T-cell (primary cell): ENCODE measurements around the gene EPHA8. TPM values are rescaled to one million over a fixed set of nuclear protein-coding genes. Genes with fewer than 3 reads are reported as not detected.

ENCODE experiments used
- ATAC-seq, 4 experiments: fragments of 200-7000 bp in 3 of 4; fragments of 150-1000 bp in 1 of 4; cut with Tn5 transposase; replicated peaks in 1 of 4; 1 replicate in 3 of 4; 2 replicates in 1 of 4; pipeline ENCODE4 v1.10.0; 2021; ENCODE audit warnings: moderate library complexity in 3 of 4, mild to moderate bottlenecking in 2 of 4, moderate number of reproducible peaks in 1 of 4
- CTCF ChIA-PET, 2 donors: fragments of 300-600 bp; sonication (Branson Sonifier 250); formaldehyde crosslinking; loops; one replicate each; lab custom pipeline; 2022; ENCODE audit warnings: antibody characterized with exemption in 2 of 2; lab: Charles Lee
- POLR2A ChIA-PET, 2 donors: fragments of 300-600 bp; sonication (Branson Sonifier 250); formaldehyde crosslinking; loops; one replicate each; lab custom pipeline; 2022; ENCODE audit warnings: antibody characterized with exemption in 2 of 2; lab: Charles Lee
- DNase-seq, 35 experiments: peaks; one replicate each; pipeline versions ENCODE4 v3.0.0 to v3.0.0-alpha.2; 2013 to 2023
- H3K27ac ChIP-seq: one replicate; pipeline ENCODE4 v1.5.1; 2013; ENCODE audit warnings: low read length
- H3K27me3 ChIP-seq, 2 experiments: replicated peaks in 1 of 2; 1 replicate in 1 of 2; 2 replicates in 1 of 2; pipeline versions ENCODE4 v1.6.1 to v1.7.0; 2013; ENCODE audit warnings: low read length in 1 of 2, mixed read lengths in 1 of 2; ENCODE audit not compliant: control insufficient read depth in 2 of 2, insufficient read depth in 2 of 2; ENCODE audit errors: extremely low read depth in 1 of 2
- H3K36me3 ChIP-seq, 2 donors: 1 replicate in 1 of 2; 2 replicates in 1 of 2; pipeline versions ENCODE4 v1.6.1 to v1.7.0; 2013; ENCODE audit warnings: low read length in 1 of 2; ENCODE audit not compliant: control insufficient read depth in 2 of 2, insufficient read depth in 1 of 2; ENCODE audit errors: extremely low read depth in 1 of 2
- H3K4me1 ChIP-seq, 2 experiments: 1 replicate in 1 of 2; 2 replicates in 1 of 2; pipeline versions ENCODE4 v1.6.1 to v1.7.0; 2013; ENCODE audit warnings: low read length in 2 of 2, mixed read lengths in 1 of 2; ENCODE audit not compliant: insufficient read depth in 2 of 2, control insufficient read depth in 1 of 2; ENCODE audit errors: extremely low read depth in 1 of 2
- H3K4me3 ChIP-seq, 2 donors: 1 replicate in 1 of 2; 2 replicates in 1 of 2; pipeline versions ENCODE4 v1.5.1 to v1.7.0; 2013; ENCODE audit warnings: mild to moderate bottlenecking in 2 of 2, low read length in 1 of 2, moderate library complexity in 1 of 2; ENCODE audit not compliant: control insufficient read depth in 1 of 2; ENCODE audit errors: extremely low read depth in 1 of 2
- H3K9me3 ChIP-seq: 2 replicates; pipeline ENCODE4 v1.7.0; 2013
- H3K27ac Mint-ChIP-seq, 2 donors: one replicate each; pipeline ENCODE4 v1.8.0; 2020 to 2021; ENCODE audit warnings: mild to moderate bottlenecking in 2 of 2, mixed read lengths in 2 of 2
- H3K27me3 Mint-ChIP-seq, 2 donors: one replicate each; pipeline ENCODE4 v1.8.0; 2021 to 2022; ENCODE audit warnings: mixed read lengths in 2 of 2
- H3K36me3 Mint-ChIP-seq: one replicate; pipeline ENCODE4 v1.8.0; 2021; ENCODE audit warnings: mixed read lengths
- H3K4me1 Mint-ChIP-seq, 3 donors: one replicate each; pipeline ENCODE4 v1.8.0; 2020 to 2022; ENCODE audit warnings: mixed read lengths in 3 of 3, mild to moderate bottlenecking in 1 of 3
- H3K4me3 Mint-ChIP-seq, 3 donors: one replicate each; pipeline ENCODE4 v1.8.0; 2020 to 2022; ENCODE audit warnings: mild to moderate bottlenecking in 3 of 3, mixed read lengths in 3 of 3, moderate library complexity in 3 of 3
- H3K9me3 Mint-ChIP-seq, 3 donors: one replicate each; pipeline ENCODE4 v1.8.0; 2020 to 2022; ENCODE audit warnings: mixed read lengths in 3 of 3
- WGBS: methylation state at CpG from one replicate; pipeline ENCODE4 v1.1.5; 2013; ENCODE audit warnings: missing lambda C conversion rate; ENCODE audit not compliant: insufficient coverage; 5-methylcytosine and 5-hydroxymethylcytosine counted together
- total RNA-seq, 35 experiments: library from RNA in 6 of 35; stranded (reverse) in 6 of 35; fragments of 120-200 nt in 1 of 35; gene quantifications; one replicate each; pipeline versions ENCODE4 v1.2.1 to v1.2.4 and lab custom pipeline; 2013 to 2026

EPHA8 gene
- total RNA-seq, 5 donors from 2014 or later (not counting 1 experiment from before 2014, with no cell fraction given), result 0.09 to 0.15 TPM; not detected in 3

GRCh38 chr1:22542886-22543285 lies 20.4 kb upstream of the EPHA8 start:
- Mint-ChIP-seq H3K4me1 (peaks cover 18 to 25% (median 19%) of the 10 kb centered on the region in 3 donors), H3K27ac (no peak overlapping the region), H3K9me3 (no peaks in the 10 kb centered on the region), H3K36me3 (no peaks in the 10 kb centered on the region), H3K27me3 (peaks cover 12 to 15% of the 10 kb centered on the region in 2 donors), H3K4me3 (no peak overlapping the region)
- DNase-seq (no peak), ATAC-seq (no peak)
- WGBS, result 78% methylated on average over 4 of the region's 9 CpGs
- no peaks in the 10 kb centered on the region for H3K36me3 ChIP-seq
- H3K4me3 ChIP-seq, result no peak overlapping the region
- peaks cover 0 to 6% of the 10 kb centered on the region in 2 experiments for H3K4me1 ChIP-seq
- POLR2A ChIA-PET, result no interaction called here
- no peaks in the 10 kb centered on the region for H3K9me3 ChIP-seq
- CTCF ChIA-PET, result interaction anchor here in 1 of 2 donors (0.6 kb wide), 1 partner anchor 99 kb away, joined by 4 read pairs; no protein-coding TSS in a partner anchor
- H3K27ac ChIP-seq, result no peak overlapping the region
- peaks cover 0 to 12% of the 10 kb centered on the region in 2 experiments for H3K27me3 ChIP-seq

- no peak overlapping the region for H3K4me3 ChIP-seq
- H3K27me3 ChIP-seq, result peaks cover 0 to 20% of the 10 kb centered on the region in 2 experiments
- 56% methylated on average over 6 of the region's 6 CpGs for WGBS
- H3K4me1 ChIP-seq, result peaks cover 0 to 6% of the 10 kb centered on the region in 2 experiments
- ChIA-PET POLR2A (no interaction called here), CTCF (no interaction called here)
- no peaks in the 10 kb centered on the region for H3K9me3 ChIP-seq
- DNase-seq (no peak), ATAC-seq (no peak)
- no peaks in the 10 kb centered on the region for H3K36me3 Mint-ChIP-seq
- H3K4me1 Mint-ChIP-seq, result peaks cover 10 to 18% (median 11%) of the 10 kb centered on the region in 3 donors
- no peak overlapping the region for H3K4me3 Mint-ChIP-seq
- no peak overlapping the region for H3K27ac Mint-ChIP-seq
- no peak overlapping the region for H3K27ac ChIP-seq
- no peaks in the 10 kb centered on the region for H3K36me3 ChIP-seq
- peaks cover 20 to 23% of the 10 kb centered on the region in 2 donors for H3K27me3 Mint-ChIP-seq
- H3K9me3 Mint-ChIP-seq, result no peaks in the 10 kb centered on the region
Observed at GRCh38 chr1:22543679-22544078, 19.6 kb upstream of the EPHA8 start.

GRCh38 chr1:22544606-22545005 lies 18.7 kb upstream of the EPHA8 start:
- WGBS, result 90% methylated on average over 10 of the region's 12 CpGs
- Mint-ChIP-seq H3K27me3 (peaks cover 29 to 32% of the 10 kb centered on the region in 2 donors), H3K36me3 (no peaks in the 10 kb centered on the region), H3K9me3 (no peaks in the 10 kb centered on the region), H3K4me1 (peaks cover under 1 to 10% (median 3%) of the 10 kb centered on the region in 3 donors), H3K27ac (no peak overlapping the region), H3K4me3 (no peak overlapping the region)
- Histone ChIP-seq H3K4me3 (no peak overlapping the region), H3K36me3 (no peaks in the 10 kb centered on the region), H3K27me3 (peaks cover 0 to 25% of the 10 kb centered on the region in 2 experiments), H3K9me3 (no peaks in the 10 kb centered on the region), H3K27ac (no peak overlapping the region), H3K4me1 (no peaks in the 10 kb centered on the region)
- DNase-seq (no peak), ATAC-seq (no peak)
- POLR2A ChIA-PET, result no interaction called here
- CTCF ChIA-PET, result no interaction called here

- no peaks in the 10 kb centered on the region for H3K9me3 Mint-ChIP-seq
- peaks cover 31 to 36% of the 10 kb centered on the region in 2 donors for H3K27me3 Mint-ChIP-seq
- H3K27ac Mint-ChIP-seq, result no peak overlapping the region
Observed at GRCh38 chr1:22545141-22545540, 18.1 kb upstream of the EPHA8 start.

GRCh38 chr1:22547186-22547817 lies 16.0 kb upstream of the EPHA8 start:
- ATAC-seq, result no peak
- peaks cover 36 to 51% of the 10 kb centered on the region in 2 donors for H3K27me3 Mint-ChIP-seq
- peaks cover 0 to 51% of the 10 kb centered on the region in 2 experiments for H3K27me3 ChIP-seq

More at GRCh38 chr1:22545141-22545540, 18.1 kb upstream of the EPHA8 start:
- no peak for ATAC-seq
- no peaks in the 10 kb centered on the region for H3K36me3 Mint-ChIP-seq
- no peaks in the 10 kb centered on the region for H3K36me3 ChIP-seq
- ChIA-PET CTCF (no interaction called here), POLR2A (no interaction called here)
- no peak overlapping the region for H3K4me3 ChIP-seq
- WGBS, result 81% methylated on average over 13 of the region's 13 CpGs
- no peaks in the 10 kb centered on the region for H3K4me1 ChIP-seq
- H3K4me3 Mint-ChIP-seq, result no peak overlapping the region
- no peaks in the 10 kb centered on the region for H3K9me3 ChIP-seq
- H3K27me3 ChIP-seq, result peaks cover 0 to 30% of the 10 kb centered on the region in 2 experiments
- no peak for DNase-seq
- peaks cover 0 to 4% (median 0%) of the 10 kb centered on the region in 3 donors for H3K4me1 Mint-ChIP-seq
- H3K27ac ChIP-seq, result no peak overlapping the region

GRCh38 chr1:22547818-22548462 lies 15.3 kb upstream of the EPHA8 start:
- DNase-seq (no peak), ATAC-seq (no peak)
- no peaks in the 10 kb centered on the region for H3K9me3 ChIP-seq
- H3K36me3 Mint-ChIP-seq, result no peaks in the 10 kb centered on the region
- H3K36me3 ChIP-seq, result no peaks in the 10 kb centered on the region
- ChIA-PET CTCF (no interaction called here), POLR2A (no interaction called here)
- no peaks in the 10 kb centered on the region for H3K9me3 Mint-ChIP-seq
- H3K27ac Mint-ChIP-seq, result no peak overlapping the region
- no peak overlapping the region for H3K4me3 ChIP-seq
- H3K27me3 Mint-ChIP-seq, result peaks cover 42 to 58% of the 10 kb centered on the region in 2 donors
- H3K4me1 ChIP-seq, result no peaks in the 10 kb centered on the region
- H3K27ac ChIP-seq, result no peak overlapping the region
- H3K4me1 Mint-ChIP-seq, result no peaks in the 10 kb centered on the region
- WGBS, result 21% methylated on average over 10 of the region's 12 CpGs
- H3K27me3 ChIP-seq, result peaks cover 0 to 58% of the 10 kb centered on the region in 2 experiments
- H3K4me3 Mint-ChIP-seq, result no peak overlapping the region

More at GRCh38 chr1:22547186-22547817, 16.0 kb upstream of the EPHA8 start:
- Mint-ChIP-seq H3K9me3 (no peaks in the 10 kb centered on the region), H3K27ac (no peak overlapping the region), H3K4me3 (no peak overlapping the region), H3K36me3 (no peaks in the 10 kb centered on the region), H3K4me1 (no peaks in the 10 kb centered on the region)
- H3K4me3 ChIP-seq, result no peak overlapping the region
- no peaks in the 10 kb centered on the region for H3K4me1 ChIP-seq
- CTCF ChIA-PET, result no interaction called here
- H3K27ac ChIP-seq, result no peak overlapping the region
- DNase-seq, result no peak
- no peaks in the 10 kb centered on the region for H3K9me3 ChIP-seq
- no peaks in the 10 kb centered on the region for H3K36me3 ChIP-seq
- WGBS, result 66% methylated on average over 4 of the region's 6 CpGs
- POLR2A ChIA-PET, result no interaction called here
